ENCODE data around the gene RAB9A. TPM values are rescaled to one million over a fixed set of nuclear protein-coding genes. Genes with fewer than 3 reads are reported as not detected.
A peak's percentile ranks its signal among the peaks of the same experiment; 100 is the strongest.

Gene RAB9A
- total and polyA plus RNA-seq, 9 of the 15 experiments (the other 6 are each of a cell fraction or from before 2014, with no cell fraction given): 13.5 to 20.8 (median 17.7) TPM

DNA sequence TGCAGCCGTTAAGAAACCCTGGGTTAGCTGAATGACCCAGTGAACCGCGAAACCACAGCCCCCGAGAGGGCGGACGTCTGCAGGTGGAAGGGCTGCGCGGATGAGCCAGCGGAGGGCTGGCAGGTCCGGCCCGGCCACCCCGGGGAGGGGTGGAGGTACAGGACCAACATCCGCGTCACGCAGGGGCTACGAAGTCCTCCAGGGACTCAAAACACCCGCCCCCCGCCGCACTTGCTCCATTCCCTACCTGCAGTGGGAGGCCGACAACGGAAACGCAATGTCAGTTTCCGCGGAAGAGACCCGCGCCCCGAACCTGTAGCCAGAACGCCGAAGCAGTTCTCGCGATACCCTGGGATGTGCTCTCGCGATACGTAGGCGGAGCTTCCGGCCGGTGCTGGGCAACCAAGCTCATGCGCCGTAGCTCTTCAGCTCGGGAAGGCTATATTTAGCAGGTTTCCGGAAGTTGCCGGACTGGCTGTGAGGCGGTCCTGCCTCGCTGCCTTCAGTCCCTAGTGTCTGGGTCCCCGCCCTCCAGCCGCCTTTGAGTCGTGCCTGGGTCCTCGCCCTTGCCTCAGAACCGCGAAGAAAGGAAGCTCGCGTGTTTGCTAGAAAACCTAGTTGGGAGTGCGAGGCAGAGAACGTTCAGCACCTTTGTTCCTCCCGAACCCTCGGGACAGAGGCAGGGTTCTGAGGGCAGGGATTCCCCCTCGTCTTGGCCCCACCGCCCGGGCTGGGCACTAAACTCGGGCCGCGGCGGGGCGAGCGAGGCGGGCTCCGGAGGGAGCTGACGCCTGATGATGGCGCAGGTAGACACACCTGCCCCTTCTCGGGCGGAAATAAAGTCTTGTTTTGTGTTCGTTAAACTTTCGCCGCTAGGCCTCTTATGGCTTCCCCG is 45.6 kb downstream of the RAB9A start, which contains the start of the genes OFD1 and TRAPPC2 (continued):
- TF ChIP-seq, protein P1, sequence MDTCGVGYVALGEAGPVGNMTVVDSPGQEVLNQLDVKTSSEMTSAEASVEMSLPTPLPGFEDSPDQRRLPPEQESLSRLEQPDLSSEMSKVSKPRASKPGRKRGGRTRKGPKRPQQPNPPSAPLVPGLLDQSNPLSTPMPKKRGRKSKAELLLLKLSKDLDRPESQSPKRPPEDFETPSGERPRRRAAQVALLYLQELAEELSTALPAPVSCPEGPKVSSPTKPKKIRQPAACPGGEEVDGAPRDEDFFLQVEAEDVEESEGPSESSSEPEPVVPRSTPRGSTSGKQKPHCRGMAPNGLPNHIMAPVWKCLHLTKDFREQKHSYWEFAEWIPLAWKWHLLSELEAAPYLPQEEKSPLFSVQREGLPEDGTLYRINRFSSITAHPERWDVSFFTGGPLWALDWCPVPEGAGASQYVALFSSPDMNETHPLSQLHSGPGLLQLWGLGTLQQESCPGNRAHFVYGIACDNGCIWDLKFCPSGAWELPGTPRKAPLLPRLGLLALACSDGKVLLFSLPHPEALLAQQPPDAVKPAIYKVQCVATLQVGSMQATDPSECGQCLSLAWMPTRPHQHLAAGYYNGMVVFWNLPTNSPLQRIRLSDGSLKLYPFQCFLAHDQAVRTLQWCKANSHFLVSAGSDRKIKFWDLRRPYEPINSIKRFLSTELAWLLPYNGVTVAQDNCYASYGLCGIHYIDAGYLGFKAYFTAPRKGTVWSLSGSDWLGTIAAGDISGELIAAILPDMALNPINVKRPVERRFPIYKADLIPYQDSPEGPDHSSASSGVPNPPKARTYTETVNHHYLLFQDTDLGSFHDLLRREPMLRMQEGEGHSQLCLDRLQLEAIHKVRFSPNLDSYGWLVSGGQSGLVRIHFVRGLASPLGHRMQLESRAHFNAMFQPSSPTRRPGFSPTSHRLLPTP (IDR thresholded peaks at IDR 0.05; ENCODE audit: borderline replicate concordance, extremely low read depth, insufficient read length): peak; percentile 11
- TF ChIP-seq KDM1A (IDR thresholded peaks at IDR 0.05) (no peak), MEF2A (IDR thresholded peaks at IDR 0.05; ENCODE audit: control insufficient read depth, low read depth, low read length) (peak; percentile 96), NCOA2 (IDR thresholded peaks at IDR 0.05; ENCODE audit: partially characterized antibody in 2 of 2) (no peak), BRD4 (IDR thresholded peaks at IDR 0.05) (no peak), BRCA1 (IDR thresholded peaks at IDR 0.05) (no peak), BRCA1 (CRISPR knock-in tag; IDR thresholded peaks at IDR 0.05) (no peak), CBX8 (IDR thresholded peaks at IDR 0.05; ENCODE audit: borderline replicate concordance, extremely low read depth, low read depth, low read length, poor library complexity, severe bottlenecking) (no peak), BCOR (IDR thresholded peaks at IDR 0.05) (no peak), RCOR1 (IDR thresholded peaks at IDR 0.05; ENCODE audit: borderline replicate concordance in 1 of 2, low read depth in 2 of 2, low read length in 2 of 2) (no peak), LCOR (CRISPR knock-in tag; IDR thresholded peaks at IDR 0.05) (peak; percentile 72; the same call in 1 of the 2 replicates), HEY1 (CRISPR knock-in tag; IDR thresholded peaks at IDR 0.05; ENCODE audit: borderline replicate concordance) (no peak), ZFPM2 (CRISPR knock-in tag; IDR thresholded peaks at IDR 0.05) (no peak)
- TF ChIP-seq, protein P2, sequence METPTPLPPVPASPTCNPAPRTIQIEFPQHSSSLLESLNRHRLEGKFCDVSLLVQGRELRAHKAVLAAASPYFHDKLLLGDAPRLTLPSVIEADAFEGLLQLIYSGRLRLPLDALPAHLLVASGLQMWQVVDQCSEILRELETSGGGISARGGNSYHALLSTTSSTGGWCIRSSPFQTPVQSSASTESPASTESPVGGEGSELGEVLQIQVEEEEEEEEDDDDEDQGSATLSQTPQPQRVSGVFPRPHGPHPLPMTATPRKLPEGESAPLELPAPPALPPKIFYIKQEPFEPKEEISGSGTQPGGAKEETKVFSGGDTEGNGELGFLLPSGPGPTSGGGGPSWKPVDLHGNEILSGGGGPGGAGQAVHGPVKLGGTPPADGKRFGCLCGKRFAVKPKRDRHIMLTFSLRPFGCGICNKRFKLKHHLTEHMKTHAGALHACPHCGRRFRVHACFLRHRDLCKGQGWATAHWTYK (CRISPR knock-in tag; IDR thresholded peaks at IDR 0.05): no peak
- TF ChIP-seq, protein P3, sequence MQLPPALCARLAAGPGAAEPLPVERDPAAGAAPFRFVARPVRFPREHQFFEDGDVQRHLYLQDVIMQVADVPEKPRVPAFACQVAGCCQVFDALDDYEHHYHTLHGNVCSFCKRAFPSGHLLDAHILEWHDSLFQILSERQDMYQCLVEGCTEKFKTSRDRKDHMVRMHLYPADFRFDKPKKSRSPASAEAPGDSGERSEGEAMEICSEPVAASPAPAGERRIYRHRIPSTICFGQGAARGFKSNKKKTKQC (CRISPR knock-in tag; IDR thresholded peaks at IDR 0.05): no peak
- TF ChIP-seq, protein P4, sequence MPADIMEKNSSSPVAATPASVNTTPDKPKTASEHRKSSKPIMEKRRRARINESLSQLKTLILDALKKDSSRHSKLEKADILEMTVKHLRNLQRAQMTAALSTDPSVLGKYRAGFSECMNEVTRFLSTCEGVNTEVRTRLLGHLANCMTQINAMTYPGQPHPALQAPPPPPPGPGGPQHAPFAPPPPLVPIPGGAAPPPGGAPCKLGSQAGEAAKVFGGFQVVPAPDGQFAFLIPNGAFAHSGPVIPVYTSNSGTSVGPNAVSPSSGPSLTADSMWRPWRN (IDR thresholded peaks at IDR 0.05; ENCODE audit: low read depth): no peak
- TF ChIP-seq, protein P5, sequence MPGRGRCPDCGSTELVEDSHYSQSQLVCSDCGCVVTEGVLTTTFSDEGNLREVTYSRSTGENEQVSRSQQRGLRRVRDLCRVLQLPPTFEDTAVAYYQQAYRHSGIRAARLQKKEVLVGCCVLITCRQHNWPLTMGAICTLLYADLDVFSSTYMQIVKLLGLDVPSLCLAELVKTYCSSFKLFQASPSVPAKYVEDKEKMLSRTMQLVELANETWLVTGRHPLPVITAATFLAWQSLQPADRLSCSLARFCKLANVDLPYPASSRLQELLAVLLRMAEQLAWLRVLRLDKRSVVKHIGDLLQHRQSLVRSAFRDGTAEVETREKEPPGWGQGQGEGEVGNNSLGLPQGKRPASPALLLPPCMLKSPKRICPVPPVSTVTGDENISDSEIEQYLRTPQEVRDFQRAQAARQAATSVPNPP (IDR thresholded peaks at IDR 0.05; ENCODE audit: borderline replicate concordance, insufficient read depth, insufficient read length): no peak
- TF ChIP-seq, protein P6, sequence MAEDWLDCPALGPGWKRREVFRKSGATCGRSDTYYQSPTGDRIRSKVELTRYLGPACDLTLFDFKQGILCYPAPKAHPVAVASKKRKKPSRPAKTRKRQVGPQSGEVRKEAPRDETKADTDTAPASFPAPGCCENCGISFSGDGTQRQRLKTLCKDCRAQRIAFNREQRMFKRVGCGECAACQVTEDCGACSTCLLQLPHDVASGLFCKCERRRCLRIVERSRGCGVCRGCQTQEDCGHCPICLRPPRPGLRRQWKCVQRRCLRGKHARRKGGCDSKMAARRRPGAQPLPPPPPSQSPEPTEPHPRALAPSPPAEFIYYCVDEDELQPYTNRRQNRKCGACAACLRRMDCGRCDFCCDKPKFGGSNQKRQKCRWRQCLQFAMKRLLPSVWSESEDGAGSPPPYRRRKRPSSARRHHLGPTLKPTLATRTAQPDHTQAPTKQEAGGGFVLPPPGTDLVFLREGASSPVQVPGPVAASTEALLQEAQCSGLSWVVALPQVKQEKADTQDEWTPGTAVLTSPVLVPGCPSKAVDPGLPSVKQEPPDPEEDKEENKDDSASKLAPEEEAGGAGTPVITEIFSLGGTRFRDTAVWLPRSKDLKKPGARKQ (CRISPR knock-in tag; IDR thresholded peaks at IDR 0.05): no peak
